ENCODE data around the gene PHACTR1. TPM values are rescaled to one million over a fixed set of nuclear protein-coding genes. Genes with fewer than 3 reads are reported as not detected.
A peak's percentile ranks its signal among the peaks of the same experiment; 100 is the strongest.

Gene PHACTR1
- total and polyA plus RNA-seq, 3 donors from 2014 or later, result 5.1 to 7.6 (median 6.5) TPM

- 91 to 95% methylated on average over 2 of the region's 2 CpGs for WGBS, 2 donors
- intact Hi-C loops (cut with DNase I; ENCODE audit: low total_unique reads), result loop anchor here (5.0 to 10.0 kb wide), 2 partner anchors 212 to 420 kb away; no protein-coding TSS in a partner anchor
- DNase-seq, result no peak
These were observed 615.8 kb downstream of the PHACTR1 start for GRCh38 chr6:13332349-13332706.

DNA sequence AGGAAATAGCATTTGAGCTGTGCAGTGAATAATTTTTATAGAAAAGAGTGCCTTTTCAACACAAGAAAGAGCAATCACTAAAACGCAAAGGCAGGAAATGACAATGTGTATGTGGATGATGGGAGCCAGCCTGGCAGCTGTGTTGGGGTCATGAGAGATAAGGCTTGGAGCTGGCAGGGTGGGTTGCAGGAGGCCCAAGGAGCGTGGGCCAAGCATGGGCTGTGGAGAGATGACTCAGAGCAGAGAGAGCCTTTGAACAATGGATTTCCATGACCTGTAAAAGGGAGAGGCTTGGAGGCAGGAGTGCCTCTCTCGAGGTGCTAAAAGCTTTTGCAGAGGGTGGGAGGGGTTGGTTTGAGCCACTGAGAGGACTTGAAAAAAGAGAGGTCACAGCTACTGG lies 618.4 kb downstream of the PHACTR1 start:
- no peaks in the 10 kb centered on the region for H3K9me3 ChIP-seq
- TF ChIP-seq, protein P1, sequence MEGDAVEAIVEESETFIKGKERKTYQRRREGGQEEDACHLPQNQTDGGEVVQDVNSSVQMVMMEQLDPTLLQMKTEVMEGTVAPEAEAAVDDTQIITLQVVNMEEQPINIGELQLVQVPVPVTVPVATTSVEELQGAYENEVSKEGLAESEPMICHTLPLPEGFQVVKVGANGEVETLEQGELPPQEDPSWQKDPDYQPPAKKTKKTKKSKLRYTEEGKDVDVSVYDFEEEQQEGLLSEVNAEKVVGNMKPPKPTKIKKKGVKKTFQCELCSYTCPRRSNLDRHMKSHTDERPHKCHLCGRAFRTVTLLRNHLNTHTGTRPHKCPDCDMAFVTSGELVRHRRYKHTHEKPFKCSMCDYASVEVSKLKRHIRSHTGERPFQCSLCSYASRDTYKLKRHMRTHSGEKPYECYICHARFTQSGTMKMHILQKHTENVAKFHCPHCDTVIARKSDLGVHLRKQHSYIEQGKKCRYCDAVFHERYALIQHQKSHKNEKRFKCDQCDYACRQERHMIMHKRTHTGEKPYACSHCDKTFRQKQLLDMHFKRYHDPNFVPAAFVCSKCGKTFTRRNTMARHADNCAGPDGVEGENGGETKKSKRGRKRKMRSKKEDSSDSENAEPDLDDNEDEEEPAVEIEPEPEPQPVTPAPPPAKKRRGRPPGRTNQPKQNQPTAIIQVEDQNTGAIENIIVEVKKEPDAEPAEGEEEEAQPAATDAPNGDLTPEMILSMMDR (IDR thresholded peaks at IDR 0.05), result no peak
- no peak for TF ChIP-seq POLR2A (IDR thresholded peaks at IDR 0.05)
- H3K36me3 ChIP-seq (ENCODE audit: low read depth, missing control alignments), result no peaks in the 10 kb centered on the region
- H3K27me3 ChIP-seq, result no peaks in the 10 kb centered on the region
- intact Hi-C loops (cut with DNase I; ENCODE audit: low total_unique reads), result loop anchor here (5.0 to 10.0 kb wide), 2 partner anchors 210 to 423 kb away; no protein-coding TSS in a partner anchor
- 61 to 64% methylated on average over 3 of the region's 3 CpGs for WGBS, 2 donors
- H3K4me3 ChIP-seq, result no peak overlapping the region
- no peak overlapping the region for H3K27ac ChIP-seq
- no peaks in the 10 kb centered on the region for H3K4me1 ChIP-seq
- no peak for DNase-seq

More at GRCh38 chr6:13332349-13332706, 615.8 kb downstream of the PHACTR1 start:
- Histone ChIP-seq H3K9me3 (no peaks in the 10 kb centered on the region), H3K4me3 (no peak overlapping the region), H3K27me3 (no peaks in the 10 kb centered on the region), H3K36me3 (ENCODE audit: low read depth, missing control alignments) (no peaks in the 10 kb centered on the region), H3K4me1 (peaks cover 4% of the 10 kb centered on the region), H3K27ac (no peak overlapping the region)
- TF ChIP-seq POLR2A (IDR thresholded peaks at IDR 0.05), result no peak
- TF ChIP-seq, protein P1 (IDR thresholded peaks at IDR 0.05), result no peak

DNA sequence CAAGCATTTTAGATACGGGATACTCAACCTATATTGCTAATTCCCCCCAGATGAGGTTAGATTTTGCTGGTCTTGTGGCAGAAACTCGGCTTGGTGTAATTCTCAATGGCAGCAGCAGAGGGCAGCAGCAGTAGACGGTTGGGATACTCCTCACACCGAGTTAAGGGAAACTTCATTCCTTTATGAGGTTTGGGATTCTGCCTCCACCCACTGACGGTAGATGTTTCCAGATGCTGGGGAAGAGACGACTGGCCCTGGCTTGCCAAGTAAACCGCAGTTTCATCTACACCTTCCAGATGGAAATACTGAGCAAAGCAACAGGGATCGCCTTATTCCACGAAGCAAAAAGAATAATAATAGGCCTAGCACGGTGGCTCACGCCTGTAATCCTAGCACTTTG lies 620.0 kb downstream of the PHACTR1 start:
- WGBS, 2 donors, result 32 to 34% methylated on average over 11 of the region's 11 CpGs
- TF ChIP-seq POLR2A (IDR thresholded peaks at IDR 0.05), result no peak
- TF ChIP-seq, protein P1 (IDR thresholded peaks at IDR 0.05), result peak; percentile 89 to 94 (median 93)
- Histone ChIP-seq H3K36me3 (ENCODE audit: low read depth, missing control alignments) (no peaks in the 10 kb centered on the region), H3K4me3 (no peak overlapping the region), H3K4me1 (no peaks in the 10 kb centered on the region), H3K9me3 (no peaks in the 10 kb centered on the region), H3K27ac (no peak overlapping the region), H3K27me3 (no peaks in the 10 kb centered on the region)
- intact Hi-C loops (cut with DNase I; ENCODE audit: low total_unique reads), result loop anchor here (10.0 kb wide), 1 partner anchor 208 kb away; no protein-coding TSS in a partner anchor
- peak; percentile 93 for DNase-seq

DNA sequence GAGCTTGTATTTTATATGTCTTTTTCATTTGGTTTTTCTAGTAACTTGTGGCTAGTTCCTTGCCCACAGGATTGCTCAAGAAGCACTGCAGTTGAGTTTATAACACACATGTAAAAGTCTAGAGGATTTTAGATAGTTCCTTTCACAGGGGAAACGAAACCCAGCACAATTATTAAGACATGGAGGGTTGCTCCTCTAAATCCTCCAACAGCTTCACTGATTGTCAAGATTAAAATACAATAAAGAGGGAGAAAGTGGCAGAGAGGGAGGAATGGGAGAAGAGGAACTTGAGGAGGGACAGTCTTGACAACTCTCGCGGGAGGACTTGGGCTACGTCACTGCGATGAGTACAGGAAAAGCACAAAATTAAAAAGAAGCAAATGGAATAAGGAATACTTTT lies 621.5 kb downstream of the PHACTR1 start:
- Histone ChIP-seq H3K27ac (no peak overlapping the region), H3K27me3 (no peaks in the 10 kb centered on the region), H3K36me3 (ENCODE audit: low read depth, missing control alignments) (no peaks in the 10 kb centered on the region), H3K4me3 (no peak overlapping the region), H3K9me3 (no peaks in the 10 kb centered on the region), H3K4me1 (no peaks in the 10 kb centered on the region)
- intact Hi-C loops (cut with DNase I; ENCODE audit: low total_unique reads), result loop anchor here (10.0 kb wide), 1 partner anchor 207 kb away; no protein-coding TSS in a partner anchor
- no peak for DNase-seq
- WGBS, 2 donors, result 88% methylated on average over 5 of the region's 5 CpGs
- no peak for TF ChIP-seq POLR2A (IDR thresholded peaks at IDR 0.05)
- TF ChIP-seq, protein P1 (IDR thresholded peaks at IDR 0.05), result no peak

Small RNAs within 50 kb of the gene (small RNA-seq; reads per million reads assigned to genes)
- 0 reads per million in 2 donors for gene RNU1-11P

All from testis (tissue), 3 donors.